K562 (cell line): ENCODE measurements around the gene WDR54. TPM values are rescaled to one million over a fixed set of nuclear protein-coding genes. Genes with fewer than 3 reads are reported as not detected.

Experiments used
- BRD9 ChIP-seq: fragments of 450-650 bp; IDR thresholded peaks from 2 replicates; pipeline ENCODE4 v1.6.1; 2018; ENCODE audit warnings: low read depth; ENCODE audit not compliant: partially characterized antibody
- CCAR2 ChIP-seq: fragments of 200-400 bp; formaldehyde crosslinking; IDR thresholded peaks from 2 replicates; pipeline ENCODE4 v1.6.1; 2017; ENCODE audit warnings: mild to moderate bottlenecking, low read depth, low read length
- DIDO1 ChIP-seq: fragments of 450-650 bp; IDR thresholded peaks from 2 replicates; pipeline ENCODE4 v1.6.1; 2016; ENCODE audit warnings: low read depth, missing biosample characterization, missing genetic modification characterization
- FOXK2 ChIP-seq, 2 experiments: fragments of 450-650 bp; IDR thresholded peaks in 1 of 2; conservative IDR thresholded peaks in 1 of 2; 2 replicates each; pipeline ENCODE4 v1.6.1; 2016; ENCODE audit warnings: low read depth in 2 of 2, mild to moderate bottlenecking in 1 of 2
- FUS ChIP-seq: fragments of 200-400 bp; formaldehyde crosslinking; optimal IDR thresholded peaks from 2 replicates; pipeline ENCODE3; 2017; ENCODE audit warnings: low read depth, low read length
- GATAD2B ChIP-seq: fragments of 450-650 bp; IDR thresholded peaks from 2 replicates; pipeline ENCODE4 v1.6.1; 2017; ENCODE audit warnings: mild to moderate bottlenecking, borderline replicate concordance
- MCM5 ChIP-seq: fragments of 450-650 bp; IDR thresholded peaks from 2 replicates; pipeline ENCODE4 v1.6.1; 2016; ENCODE audit warnings: low read depth
- MLX ChIP-seq, 2 experiments: fragments of 450-650 bp in 1 of 2; sonication (generic) in 1 of 2; formaldehyde crosslinking; conservative IDR thresholded peaks; 2 replicates each; pipeline versions ENCODE4 v1.4.0 to v1.8.1; 2020 to 2022; ENCODE audit warnings: mild to moderate bottlenecking in 1 of 2, missing genetic modification reagents in 1 of 2
- MNT ChIP-seq, 2 experiments: fragments of 450-650 bp; conservative IDR thresholded peaks; 2 replicates each; pipeline ENCODE4 v1.6.1; 2017; ENCODE audit warnings: mild to moderate bottlenecking in 2 of 2, moderate library complexity in 2 of 2
- NEUROD1 ChIP-seq: fragments of 150-350 bp; IDR thresholded peaks from 2 replicates; pipeline ENCODE4 v1.6.1; 2014; ENCODE audit warnings: borderline replicate concordance, low read length, low read depth; ENCODE audit not compliant: partially characterized antibody
- PRPF4 ChIP-seq: fragments of 200-400 bp; formaldehyde crosslinking; IDR thresholded peaks from one replicate; pipeline ENCODE4 v1.6.1; 2017; ENCODE audit warnings: low read length, low read depth, mild to moderate bottlenecking; ENCODE audit not compliant: insufficient read depth, poor library complexity, severe bottlenecking
- RNF2 ChIP-seq: sonication (generic); IDR thresholded peaks from 2 replicates; pipeline ENCODE4 v1.6.1; 2016
- SIRT6 ChIP-seq: IDR thresholded peaks from one replicate; pipeline ENCODE4 v1.6.1; 2012; ENCODE audit warnings: low read depth, mild to moderate bottlenecking, control low read depth, inconsistent platforms, low read length, moderate library complexity
- SP1 ChIP-seq: sonication (generic); formaldehyde crosslinking; IDR thresholded peaks from 2 replicates; pipeline ENCODE4 v1.8.1; 2022; ENCODE audit warnings: mild to moderate bottlenecking, missing genetic modification reagents
- SRSF3 ChIP-seq: fragments of 200-400 bp; formaldehyde crosslinking; IDR thresholded peaks from 2 replicates; pipeline ENCODE4 v1.6.1; 2016; ENCODE audit warnings: mild to moderate bottlenecking, low read length, moderate library complexity; ENCODE audit not compliant: insufficient read depth
- TAF1 ChIP-seq: IDR thresholded peaks from 2 replicates; pipeline ENCODE4 v1.6.1; 2011; ENCODE audit warnings: mild to moderate bottlenecking, low read length, moderate library complexity; ENCODE audit not compliant: insufficient read depth, control insufficient read depth, severe bottlenecking; ENCODE audit errors: extremely low read depth
- TCF7 ChIP-seq: sonication (generic); IDR thresholded peaks from 2 replicates; pipeline ENCODE4 v1.6.1; 2016; ENCODE audit warnings: antibody characterized with exemption, borderline replicate concordance
- THRAP3 ChIP-seq: fragments of 450-650 bp; IDR thresholded peaks from 2 replicates; pipeline ENCODE4 v1.6.1; 2016; ENCODE audit warnings: mild to moderate bottlenecking, inconsistent platforms, borderline replicate concordance
- XRCC3 ChIP-seq: fragments of 450-650 bp; IDR thresholded peaks from 2 replicates; pipeline ENCODE4 v1.6.1; 2017; ENCODE audit warnings: mild to moderate bottlenecking, moderate library complexity
- XRCC5 ChIP-seq: fragments of 200-400 bp; formaldehyde crosslinking; IDR thresholded peaks from 2 replicates; pipeline ENCODE4 v1.6.1; 2017; ENCODE audit warnings: low read depth, mild to moderate bottlenecking, low read length
- ZBTB26 ChIP-seq: fragments of 450-650 bp; formaldehyde crosslinking; IDR thresholded peaks from 2 replicates; pipeline ENCODE4 v1.4.0; 2022; ENCODE audit warnings: missing genetic modification characterization
- ZNF175 ChIP-seq: fragments of 200-800 bp; sonication (Bioruptor generic); IDR thresholded peaks from 2 replicates; pipeline ENCODE4 v1.6.1; 2016; ENCODE audit warnings: low read depth, mild to moderate bottlenecking, missing genetic modification characterization, missing compliant biosample characterization
- ZNF3 ChIP-seq: fragments of 250-450 bp; sonication (Bioruptor Pico); IDR thresholded peaks from 2 replicates; pipeline ENCODE4 v1.5.0; 2021; ENCODE audit warnings: mild to moderate bottlenecking, moderate library complexity
- ZNF354B ChIP-seq: fragments of 250-450 bp; sonication (Bioruptor Pico); IDR thresholded peaks from 2 replicates; pipeline ENCODE4 v1.4.0; 2020
- ZNF431 ChIP-seq: sonication (generic); formaldehyde crosslinking; IDR thresholded peaks from 2 replicates; pipeline ENCODE4 v1.8.0; 2022; ENCODE audit warnings: mild to moderate bottlenecking, missing genetic modification reagents
- ZNF77 ChIP-seq: fragments of 250-450 bp; sonication (Bioruptor Pico); IDR thresholded peaks from 2 replicates; pipeline ENCODE4 v1.5.0; 2020
- ZZZ3 ChIP-seq: fragments of 450-650 bp; IDR thresholded peaks from 2 replicates; pipeline ENCODE4 v1.6.1; 2016; ENCODE audit warnings: antibody characterized with exemption, mild to moderate bottlenecking, moderate library complexity
- polyA plus RNA-seq, 8 experiments: library from polyadenylated mRNA; depleted of rRNA in 4 of 8; stranded (reverse) in 5 of 8; unstranded in 3 of 8; fragments of >200 nt; fragmentation: Nextera tagmentation in 2 of 8; fragmentation: Illumina TruSeq in 1 of 8; extraction: Ambion mirVana in 2 of 8; extraction: Trizol in 1 of 8; gene quantifications; 2 replicates each; pipeline versions ENCODE4 v1.2.1 to v1.2.3, GENCODE V29; 2011 to 2014; ENCODE audit warnings: inconsistent platforms in 1 of 8, missing spikeins in 1 of 8
- total RNA-seq, 7 experiments: library from RNA; depleted of rRNA in 6 of 7; stranded (reverse); fragments of >200 nt in 6 of 7; fragmentation: Illumina TruSeq in 2 of 7; extraction: Trizol in 2 of 7; gene quantifications; 2 replicates each; pipeline versions ENCODE4 v1.2.1 to v1.2.3, GENCODE V29; 2011 to 2021; ENCODE audit warnings: low replicate concordance in 1 of 7

The WDR54 gene
- total and polyA plus RNA-seq, 9 of the 15 experiments (the other 6 are each of a cell fraction or from before 2014, with no cell fraction given): 5.2 to 15.2 (median 7.4) TPM

- TF ChIP-seq MLX (CRISPR knock-in tag; conservative IDR thresholded peaks at IDR 0.05) (no peak), SP1 (peak; percentile 65; the same call in 1 of the 2 replicates), ZNF3 (no peak), RNF2 (no peak), SRSF3 (no peak), MCM5 (no peak), DIDO1 (tag) (no peak), PRPF4 (no peak), NEUROD1 (peak; percentile 54), ZNF175 (CRISPR knock-in tag) (0 out of 2 replicates have a peak, but pooled peaks have one; percentile 46), ZNF354B (no peak), CCAR2 (no peak), TCF7 (0 out of 2 replicates have a peak, but pooled peaks have one; percentile 9), FUS (no peak), TAF1 (peak; percentile 60), BRD9 (no peak), XRCC3 (no peak), ZNF77 (CRISPR knock-in tag) (no peak), SIRT6 (no peak), MNT (conservative IDR thresholded peaks at IDR 0.05) (peak; percentile 50 to 64; a peak in 3 of 4 replicates), ZNF431 (CRISPR knock-in tag) (0 out of 2 replicates have a peak, but pooled peaks have one; percentile 36), THRAP3 (no peak), FOXK2 (conservative IDR thresholded peaks at IDR 0.05 in 1 of 2, IDR thresholded peaks at IDR 0.05 in 1 of 2; ENCODE audit: low read depth in 2 of 2) (no peak), ZZZ3 (no peak), XRCC5 (no peak), ZBTB26 (CRISPR knock-in tag) (no peak), GATAD2B (peak; percentile 93)
These were observed 19.0 kb downstream of the WDR54 start (continued) for GRCh38 chr2:74440378-74441169.
